ENCODE results near the gene KARS1. TPM values are rescaled to one million over a fixed set of nuclear protein-coding genes. Genes with fewer than 3 reads are reported as not detected.

Gene KARS1
- total RNA-seq, 1 experiment from 2014 or later, result 181 TPM

- H3K4me1 ChIP-seq (ENCODE audit: insufficient read depth, low read length), result no peaks in the 10 kb centered on the region
- H3K56ac ChIP-seq (ENCODE audit: insufficient read length, low read depth, low read length), result no peak overlapping the region
- H3K79me2 ChIP-seq (ENCODE audit: insufficient read depth, low read length), result no peaks in the 10 kb centered on the region
- no peak overlapping the region for H3K4ac ChIP-seq (ENCODE audit: low read depth, low read length)
- H2BK12ac ChIP-seq (ENCODE audit: insufficient read length, low read depth, low read length), result no peak overlapping the region
- no peak overlapping the region for H4K8ac ChIP-seq (replicated peaks; ENCODE audit: insufficient read length, low read depth, low read length)
- no peak overlapping the region for H3K4me2 ChIP-seq (ENCODE audit: insufficient read depth, insufficient read length, low read length)
- H2BK15ac ChIP-seq (ENCODE audit: low read depth, low read length), result no peak overlapping the region
- Mint-ChIP-seq H3K27me3 (ENCODE audit: low read depth) (no peaks in the 10 kb centered on the region), H3K9me3 (no peaks in the 10 kb centered on the region), H3K4me3 (no peak overlapping the region), H3K4me1 (no peaks in the 10 kb centered on the region), H3K36me3 (ENCODE audit: insufficient read depth in 1 of 3, low read depth in 3 of 3) (peaks cover 32 to 71% (median 70%) of the 10 kb centered on the region in 3 experiments; a peak in 6 of 7 replicates), H3K27ac (no peak overlapping the region; a peak in 1 of 7 replicates)
- no peak overlapping the region for H4K5ac ChIP-seq (ENCODE audit: insufficient read length, low read depth, low read length)
- no peak overlapping the region for H2AK5ac ChIP-seq (ENCODE audit: insufficient read length, low read length)
- H3K14ac ChIP-seq (ENCODE audit: insufficient read depth, low read length), result no peak overlapping the region
- no CpG with 5 or more reads among the region's 4 CpGs for whole genome bisulfite sequencing (ENCODE audit: extremely low coverage, insufficient read length, low lambda C conversion rate)
- DNase-seq, result no peak
- H3K27ac ChIP-seq (ENCODE audit: insufficient read length, low read depth, low read length), result no peak overlapping the region
- no peak overlapping the region for H2BK20ac ChIP-seq (ENCODE audit: low read depth, low read length, poor library complexity, severe bottlenecking)
- no peak overlapping the region for H3K18ac ChIP-seq (ENCODE audit: insufficient read length, low read depth, low read length)
- H2BK5ac ChIP-seq (ENCODE audit: insufficient read length, low read length), result no peak overlapping the region
- TF ChIP-seq, protein P1, sequence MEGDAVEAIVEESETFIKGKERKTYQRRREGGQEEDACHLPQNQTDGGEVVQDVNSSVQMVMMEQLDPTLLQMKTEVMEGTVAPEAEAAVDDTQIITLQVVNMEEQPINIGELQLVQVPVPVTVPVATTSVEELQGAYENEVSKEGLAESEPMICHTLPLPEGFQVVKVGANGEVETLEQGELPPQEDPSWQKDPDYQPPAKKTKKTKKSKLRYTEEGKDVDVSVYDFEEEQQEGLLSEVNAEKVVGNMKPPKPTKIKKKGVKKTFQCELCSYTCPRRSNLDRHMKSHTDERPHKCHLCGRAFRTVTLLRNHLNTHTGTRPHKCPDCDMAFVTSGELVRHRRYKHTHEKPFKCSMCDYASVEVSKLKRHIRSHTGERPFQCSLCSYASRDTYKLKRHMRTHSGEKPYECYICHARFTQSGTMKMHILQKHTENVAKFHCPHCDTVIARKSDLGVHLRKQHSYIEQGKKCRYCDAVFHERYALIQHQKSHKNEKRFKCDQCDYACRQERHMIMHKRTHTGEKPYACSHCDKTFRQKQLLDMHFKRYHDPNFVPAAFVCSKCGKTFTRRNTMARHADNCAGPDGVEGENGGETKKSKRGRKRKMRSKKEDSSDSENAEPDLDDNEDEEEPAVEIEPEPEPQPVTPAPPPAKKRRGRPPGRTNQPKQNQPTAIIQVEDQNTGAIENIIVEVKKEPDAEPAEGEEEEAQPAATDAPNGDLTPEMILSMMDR (conservative IDR thresholded peaks at IDR 0.05), result no peak
- no peak overlapping the region for H3T11ph ChIP-seq (ENCODE audit: low read length)
- no peak overlapping the region for H4K91ac ChIP-seq (ENCODE audit: insufficient read length, low read depth, low read length)
- H2BK120ac ChIP-seq (ENCODE audit: low read depth, low read length, poor library complexity, severe bottlenecking), result no peak overlapping the region
- no peaks in the 10 kb centered on the region for H3K9me3 ChIP-seq (ENCODE audit: control insufficient read depth, low read depth, low read length)
- no peak overlapping the region for H2AFZ ChIP-seq (ENCODE audit: low read length)
- H3K27me3 ChIP-seq (ENCODE audit: insufficient read depth, low read length), result no peaks in the 10 kb centered on the region
- H4K20me1 ChIP-seq (ENCODE audit: control insufficient read depth, insufficient read depth, insufficient read length), result no peaks in the 10 kb centered on the region
- H3K23ac ChIP-seq (ENCODE audit: insufficient read length, low read depth, low read length), result no peak overlapping the region
- no peaks in the 10 kb centered on the region for H3K79me1 ChIP-seq (ENCODE audit: insufficient read depth, low read depth, low read length, poor library complexity, severe bottlenecking)
- H3K9ac ChIP-seq (ENCODE audit: extremely low read depth, insufficient read length, low read length), result no peak overlapping the region
- H3K23me2 ChIP-seq (ENCODE audit: insufficient read length, low read depth, low read length, poor library complexity, severe bottlenecking), result no peaks in the 10 kb centered on the region
Measured at GRCh38 chr16:75614066-75614897, 33.2 kb downstream of the KARS1 start.

Measured in H9 (cell line).